Spleen (tissue), 7 donors: ENCODE data around the gene PRKCQ.

Experiments used
- CTCF ChIP-seq, 11 experiments: fragments of 200-600 bp in 7 of 11; fragments of 450-650 bp in 4 of 11; sonication (generic) in 4 of 11; IDR thresholded peaks in 8 of 11; conservative IDR thresholded peaks in 3 of 11; 1 replicate in 7 of 11; 2 replicates in 4 of 11; pipeline versions ENCODE4 v1.4.0 to v1.8.0; 2016 to 2021; ENCODE audit warnings: antibody characterized with exemption in 11 of 11, inconsistent platforms in 4 of 11, mild to moderate bottlenecking in 1 of 11
- POLR2A ChIP-seq, 3 donors: fragments of 450-650 bp; IDR thresholded peaks; one replicate each; pipeline ENCODE4 v1.5.1; 2017; ENCODE audit warnings: antibody characterized with exemption in 3 of 3, mild to moderate bottlenecking in 1 of 3
- donor health status: DM: no; HTN: no; CAD: no; lungs with moderate emphysema.
- donor health status: DM: no; HTN: no; CAD: no.
- donor health status: DM: no; HTN: no; CAD: no.

GRCh38 chr10:6558272-6558671 is 21.8 kb downstream of the PRKCQ start:
- TF ChIP-seq CTCF (IDR thresholded peaks at IDR 0.05 in 8 of 11, conservative IDR thresholded peaks at IDR 0.05 in 3 of 11) (no peak), POLR2A (IDR thresholded peaks at IDR 0.05) (no peak)
